Parathyroid adenoma (tissue), 2 donors: ENCODE results near the gene CBS.
"Not testable (repeated sequence)": the region's sequence is repeated elsewhere in the genome, so short reads cannot be mapped to it uniquely, and the experiment has no call there.

Experiments used
- H2AFZ ChIP-seq: fragments of 300-600 bp; sonication (generic); one replicate; pipeline ENCODE4 v1.7.0; 2017; ENCODE audit warnings: antibody characterized with exemption, mild to moderate bottlenecking
- H3K27ac ChIP-seq: fragments of 300-600 bp; sonication (generic); one replicate; pipeline ENCODE4 v1.7.0; 2017
- H3K27me3 ChIP-seq: fragments of 300-600 bp; sonication (generic); one replicate; pipeline ENCODE4 v1.7.0; 2017; ENCODE audit warnings: low read length; ENCODE audit not compliant: control insufficient read depth, insufficient read depth
- H3K36me3 ChIP-seq: fragments of 300-600 bp; sonication (generic); one replicate; pipeline ENCODE4 v1.7.0; 2017; ENCODE audit warnings: low read length; ENCODE audit not compliant: control insufficient read depth, insufficient read depth
- H3K4me1 ChIP-seq: fragments of 300-600 bp; sonication (generic); one replicate; pipeline ENCODE4 v1.7.0; 2017; ENCODE audit warnings: control low read depth
- H3K4me2 ChIP-seq: fragments of 300-600 bp; sonication (generic); one replicate; pipeline ENCODE4 v1.7.0; 2017; ENCODE audit warnings: low read length
- H3K4me3 ChIP-seq: fragments of 300-600 bp; sonication (generic); one replicate; pipeline ENCODE4 v1.7.0; 2017; ENCODE audit warnings: low read depth, low read length
- H3K79me2 ChIP-seq: fragments of 300-600 bp; sonication (generic); one replicate; pipeline ENCODE4 v1.7.0; 2017; ENCODE audit warnings: control low read depth
- H3K9ac ChIP-seq: fragments of 300-600 bp; sonication (generic); one replicate; pipeline ENCODE4 v1.7.0; 2017; ENCODE audit warnings: mild to moderate bottlenecking
- H3K9me3 ChIP-seq: fragments of 300-600 bp; sonication (generic); one replicate; pipeline ENCODE4 v1.7.0; 2017; ENCODE audit warnings: low read length; ENCODE audit not compliant: control insufficient read depth
- donor health status: primary hyperparathyroidism.

The CBS gene

DNA sequence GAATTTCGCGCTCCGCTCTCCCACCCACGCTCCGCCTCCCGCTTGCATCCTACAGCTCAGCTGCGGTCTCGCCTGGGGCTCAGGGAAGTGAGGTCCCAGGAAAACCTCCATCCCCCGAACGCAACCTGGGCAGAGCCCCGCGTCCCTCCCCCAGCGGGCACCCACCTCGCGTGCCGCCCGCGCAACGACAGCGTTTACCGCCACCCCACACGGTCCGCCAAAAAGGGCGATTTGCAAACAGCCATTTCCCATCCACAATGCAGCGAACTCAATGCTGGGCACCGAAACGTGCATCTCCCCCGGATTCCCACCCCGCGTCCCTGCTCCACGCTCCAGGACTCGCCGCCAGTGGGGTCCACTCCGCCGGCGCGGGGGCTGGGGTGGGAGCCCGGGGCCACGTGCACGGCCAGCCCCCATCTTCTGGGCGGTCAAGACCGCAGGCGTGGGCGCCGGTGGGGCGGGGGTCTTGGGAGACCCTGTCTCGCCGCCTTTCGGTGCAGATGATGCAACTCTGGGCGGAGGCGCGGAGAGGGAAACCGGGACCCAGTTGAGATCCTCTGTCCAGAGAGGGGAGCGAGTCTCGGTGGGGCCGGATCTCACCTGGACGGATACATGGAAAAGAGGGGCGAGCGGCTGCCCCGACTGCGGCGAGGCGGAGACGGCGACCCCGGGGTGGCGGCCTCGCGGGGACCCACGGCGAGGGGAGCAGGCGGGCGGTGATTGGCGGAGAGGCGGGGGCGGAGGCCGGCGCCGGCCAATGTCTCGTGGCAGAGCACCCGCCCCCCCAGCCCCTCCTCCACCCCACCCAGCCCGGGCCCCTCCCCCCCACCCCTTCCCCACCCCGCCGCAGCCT lies at the start of gene CBS:
CBS (minus strand) TSS at position 666 of the 853 bp plus-strand sequence. CDS start 3,642 bp downstream, outside the sequence.
- H3K4me2 ChIP-seq, H3K79me2 ChIP-seq, H3K9me3 ChIP-seq, H2AFZ ChIP-seq, H3K27ac ChIP-seq, H3K4me3 ChIP-seq, H3K27me3 ChIP-seq, H3K4me1 ChIP-seq, H3K36me3 ChIP-seq, H3K9ac ChIP-seq: not testable (repeated sequence)

DNA sequence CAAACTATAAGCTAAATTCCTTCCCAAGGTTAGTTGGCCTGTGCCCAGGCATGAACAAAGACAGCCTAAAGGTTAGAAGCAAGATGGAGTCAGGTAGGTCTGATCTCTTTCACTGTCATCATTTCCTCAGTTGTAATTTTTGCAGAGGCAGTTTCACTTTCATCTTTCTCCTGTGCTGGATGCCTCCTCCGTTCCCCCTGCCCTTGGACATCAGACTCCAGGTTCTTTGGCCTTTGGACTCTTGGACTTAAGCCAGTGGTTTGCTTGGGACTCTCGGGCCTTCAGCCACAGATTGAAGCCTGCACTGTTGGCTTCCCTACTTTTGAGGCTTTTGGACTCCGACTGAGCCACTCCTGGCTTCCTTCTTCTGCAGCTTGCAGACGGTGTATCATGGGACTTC lies 40.3 kb upstream of the CBS start:
- not testable (repeated sequence) for H3K27me3 ChIP-seq, H3K9ac ChIP-seq, H3K27ac ChIP-seq, H2AFZ ChIP-seq, H3K79me2 ChIP-seq, H3K36me3 ChIP-seq, H3K4me1 ChIP-seq, H3K4me3 ChIP-seq, H3K4me2 ChIP-seq, H3K9me3 ChIP-seq

GRCh38 chr21:43114483-43114882 lies 38.8 kb upstream of the CBS start:
- not testable (repeated sequence) for H3K79me2 ChIP-seq, H3K27me3 ChIP-seq, H3K4me2 ChIP-seq, H3K4me1 ChIP-seq, H3K9ac ChIP-seq, H3K27ac ChIP-seq, H3K36me3 ChIP-seq, H2AFZ ChIP-seq, H3K9me3 ChIP-seq, H3K4me3 ChIP-seq

- not testable (repeated sequence) for H3K27ac ChIP-seq, H3K36me3 ChIP-seq, H3K79me2 ChIP-seq, H3K4me1 ChIP-seq, H3K4me3 ChIP-seq, H3K9me3 ChIP-seq, H2AFZ ChIP-seq, H3K27me3 ChIP-seq, H3K9ac ChIP-seq, H3K4me2 ChIP-seq
Measured at GRCh38 chr21:43109006-43109405, 33.4 kb upstream of the CBS start.

DNA sequence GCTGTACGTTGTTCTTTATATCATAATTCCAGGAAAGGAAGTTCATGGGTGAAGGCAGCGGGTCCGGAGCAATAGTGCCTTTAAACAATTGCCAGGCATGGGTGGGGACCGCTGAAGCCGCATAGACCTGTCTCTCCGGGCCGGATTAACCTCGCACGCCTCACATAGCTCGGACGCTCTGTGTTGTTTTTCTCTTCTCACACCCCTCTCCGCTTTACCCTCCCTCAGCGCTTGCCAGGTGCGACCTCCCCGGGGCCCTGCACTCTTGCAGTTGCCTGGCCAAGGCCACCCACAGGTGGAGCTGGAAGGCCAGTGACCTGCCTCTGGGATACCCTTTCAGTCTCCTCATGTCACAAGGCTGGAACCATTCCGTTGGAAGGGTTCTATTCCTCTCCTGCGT lies 32.5 kb upstream of the CBS start:
- not testable (repeated sequence) for H2AFZ ChIP-seq, H3K79me2 ChIP-seq, H3K9me3 ChIP-seq, H3K27ac ChIP-seq, H3K4me1 ChIP-seq, H3K27me3 ChIP-seq, H3K4me3 ChIP-seq, H3K9ac ChIP-seq, H3K36me3 ChIP-seq, H3K4me2 ChIP-seq

GRCh38 chr21:43107794-43108137 lies 32.1 kb upstream of the CBS start:
- not testable (repeated sequence) for H3K9me3 ChIP-seq

DNA sequence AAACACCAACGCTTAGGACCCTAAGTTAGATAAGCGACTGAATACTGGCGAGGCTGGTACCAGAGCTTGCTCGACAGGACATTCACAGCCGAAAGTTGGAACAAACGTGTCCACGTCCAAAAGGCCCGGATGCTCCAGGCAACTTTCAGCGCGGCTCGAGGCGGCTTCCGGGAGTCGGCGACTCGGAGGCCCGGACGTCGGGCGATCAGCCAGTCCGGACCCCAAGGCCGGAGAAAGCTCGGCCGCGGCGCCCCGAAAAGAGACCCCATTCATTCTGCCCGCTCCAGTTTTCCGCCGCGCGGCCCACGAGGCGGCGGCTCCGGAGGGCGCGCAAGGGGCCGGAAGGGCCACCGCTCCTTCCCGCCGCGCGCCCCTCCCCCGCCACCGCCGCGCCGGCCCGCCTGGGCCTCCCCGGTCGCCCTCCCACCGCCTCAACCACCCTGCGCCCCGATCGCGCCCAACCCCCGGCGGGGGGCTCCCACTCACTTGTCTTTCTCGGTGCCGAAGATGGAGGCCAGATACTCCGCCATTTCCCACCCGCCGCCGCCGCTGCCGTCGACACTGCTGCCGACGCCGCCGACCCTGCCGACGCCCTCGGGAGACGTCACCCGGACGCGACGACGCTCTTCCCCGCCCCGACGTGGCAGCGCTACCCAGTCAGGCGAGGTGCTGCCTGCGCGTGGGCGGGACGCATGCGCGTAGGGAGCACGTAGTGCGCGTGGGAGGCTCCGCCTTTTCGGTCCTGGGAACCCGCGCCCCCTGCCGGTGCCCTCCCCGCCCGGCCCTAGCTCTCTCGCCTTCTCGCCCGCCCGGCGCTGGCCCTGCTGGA lies 31.5 kb upstream of the CBS start, which contains the start of gene U2AF1:
U2AF1 (minus strand) TSS at position 606 of the 829 bp plus-strand sequence; CDS start at position 530, 76 bp downstream.
- not testable (repeated sequence) for H3K9ac ChIP-seq, H2AFZ ChIP-seq, H3K27me3 ChIP-seq, H3K27ac ChIP-seq, H3K4me3 ChIP-seq, H3K36me3 ChIP-seq, H3K4me2 ChIP-seq, H3K9me3 ChIP-seq, H3K79me2 ChIP-seq, H3K4me1 ChIP-seq

More at GRCh38 chr21:43107794-43108137, 32.1 kb upstream of the CBS start:
- H3K9ac ChIP-seq, H3K4me1 ChIP-seq, H3K36me3 ChIP-seq, H3K27ac ChIP-seq, H3K4me2 ChIP-seq, H3K4me3 ChIP-seq, H3K79me2 ChIP-seq, H3K27me3 ChIP-seq, H2AFZ ChIP-seq: not testable (repeated sequence)

GRCh38 chr21:43104642-43105041 lies 29.0 kb upstream of the CBS start:
- not testable (repeated sequence) for H3K27me3 ChIP-seq, H3K4me2 ChIP-seq, H3K9me3 ChIP-seq, H3K4me1 ChIP-seq, H3K36me3 ChIP-seq, H3K27ac ChIP-seq, H2AFZ ChIP-seq, H3K9ac ChIP-seq, H3K4me3 ChIP-seq, H3K79me2 ChIP-seq

DNA sequence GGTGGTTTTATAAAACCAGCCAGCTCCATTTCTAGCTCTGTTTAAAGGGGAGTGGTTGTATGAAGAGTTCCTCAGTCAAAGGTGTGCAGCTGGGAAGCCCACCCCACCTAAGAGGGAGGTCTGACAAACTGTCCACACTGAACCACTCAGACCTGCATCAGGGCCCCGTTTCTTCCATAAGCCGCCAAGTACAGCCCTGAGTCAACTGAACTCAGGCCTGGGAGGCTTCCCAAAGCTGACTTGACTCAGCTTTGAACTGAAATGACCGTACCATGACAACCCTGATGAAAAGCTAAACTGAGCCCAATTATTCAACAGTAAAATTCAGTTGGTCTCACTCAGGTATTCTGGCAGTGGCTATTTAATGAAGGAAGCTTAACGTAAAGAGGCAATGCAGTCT lies 26.6 kb upstream of the CBS start:
- not testable (repeated sequence) for H3K9me3 ChIP-seq, H3K4me1 ChIP-seq, H3K27me3 ChIP-seq, H3K36me3 ChIP-seq, H3K27ac ChIP-seq, H3K4me3 ChIP-seq, H3K4me2 ChIP-seq, H2AFZ ChIP-seq, H3K9ac ChIP-seq, H3K79me2 ChIP-seq

DNA sequence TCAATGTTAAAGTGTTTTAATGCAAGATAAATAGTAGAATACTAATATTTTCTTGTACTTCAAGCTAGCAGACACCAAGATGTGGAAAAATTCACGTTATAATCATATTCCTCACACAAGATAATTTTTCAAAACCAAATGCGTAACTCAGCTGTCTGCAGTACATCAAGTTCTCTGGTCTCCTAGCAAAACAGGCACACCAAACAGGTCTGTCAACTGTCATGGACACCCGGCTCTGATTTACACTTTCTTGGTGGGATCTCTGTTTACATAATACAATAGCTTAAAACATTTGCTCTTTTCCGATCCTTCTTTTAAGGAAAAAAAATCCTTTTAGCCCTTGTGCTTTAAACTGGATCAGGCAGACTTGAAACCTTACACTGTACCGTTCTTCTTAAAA lies 26.0 kb upstream of the CBS start:
- not testable (repeated sequence) for H3K4me3 ChIP-seq, H2AFZ ChIP-seq, H3K9ac ChIP-seq, H3K79me2 ChIP-seq, H3K4me1 ChIP-seq, H3K36me3 ChIP-seq, H3K9me3 ChIP-seq, H3K27ac ChIP-seq, H3K4me2 ChIP-seq, H3K27me3 ChIP-seq

DNA sequence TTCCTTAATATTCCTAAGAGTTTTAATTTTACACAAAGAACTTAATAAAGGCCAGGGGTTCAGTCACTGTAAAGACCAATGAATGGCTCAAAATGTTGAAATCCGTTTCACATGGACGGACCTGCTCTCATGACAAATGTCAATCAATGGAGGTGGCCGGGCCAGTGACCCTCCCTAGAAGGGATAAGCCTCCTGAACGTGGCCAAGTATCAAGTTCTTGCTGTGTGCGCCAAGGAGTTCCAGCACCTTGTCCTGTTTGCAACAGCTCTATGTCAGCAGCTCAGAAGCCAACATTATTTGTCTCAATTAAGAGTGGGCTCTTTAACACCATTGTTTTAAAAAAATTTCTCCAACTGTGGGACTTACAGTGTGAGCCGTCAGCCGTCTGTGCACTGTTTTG lies 25.4 kb upstream of the CBS start:
- H3K9me3 ChIP-seq, H3K27ac ChIP-seq, H3K27me3 ChIP-seq, H3K9ac ChIP-seq, H3K79me2 ChIP-seq, H3K36me3 ChIP-seq, H3K4me2 ChIP-seq, H3K4me3 ChIP-seq, H3K4me1 ChIP-seq, H2AFZ ChIP-seq: not testable (repeated sequence)
